ENCODE data around the gene ADAT2.
A peak's percentile ranks its signal among the peaks of the same experiment; 100 is the strongest.

The ADAT2 gene

DNA sequence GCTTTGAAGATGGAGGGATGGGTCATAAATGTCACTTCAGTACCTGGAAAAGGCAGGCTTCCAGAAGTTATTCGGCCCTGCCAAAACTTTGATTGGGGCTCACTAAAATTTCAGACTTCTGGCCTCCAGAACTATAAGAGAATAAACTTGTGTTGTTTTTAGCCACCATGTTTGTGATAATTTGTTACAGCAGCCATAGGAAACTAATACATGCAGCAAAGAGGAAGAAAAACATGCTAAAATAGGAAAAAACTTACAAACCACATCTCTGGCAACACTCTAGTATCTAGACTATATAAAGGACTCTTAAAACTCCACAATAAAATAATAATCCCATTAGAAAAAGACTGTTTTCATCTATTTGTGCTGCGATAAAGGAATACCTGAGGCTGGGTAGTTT lies 9.5 kb downstream of the ADAT2 start:
- no peak for DNase-seq

DNA sequence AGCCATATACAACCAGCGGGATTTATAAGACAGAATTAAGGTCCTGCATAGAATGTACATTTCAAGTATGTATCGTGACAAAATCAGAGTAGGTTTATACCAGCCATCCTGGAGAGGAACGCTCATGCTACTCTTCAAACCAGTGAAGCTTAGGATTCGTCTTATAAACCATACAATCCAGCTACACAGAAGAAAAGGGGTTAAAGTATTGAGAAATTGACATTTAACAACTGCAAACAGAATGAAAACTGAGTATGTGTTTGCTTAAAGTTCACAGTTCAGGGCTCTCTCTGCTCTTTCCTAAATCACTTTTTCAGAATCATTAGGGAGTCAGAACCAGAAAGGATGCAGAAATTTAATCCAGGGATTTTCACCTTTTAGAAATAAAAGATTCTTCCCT lies 17.9 kb downstream of the ADAT2 start:
- DNase-seq, result no peak

DNA sequence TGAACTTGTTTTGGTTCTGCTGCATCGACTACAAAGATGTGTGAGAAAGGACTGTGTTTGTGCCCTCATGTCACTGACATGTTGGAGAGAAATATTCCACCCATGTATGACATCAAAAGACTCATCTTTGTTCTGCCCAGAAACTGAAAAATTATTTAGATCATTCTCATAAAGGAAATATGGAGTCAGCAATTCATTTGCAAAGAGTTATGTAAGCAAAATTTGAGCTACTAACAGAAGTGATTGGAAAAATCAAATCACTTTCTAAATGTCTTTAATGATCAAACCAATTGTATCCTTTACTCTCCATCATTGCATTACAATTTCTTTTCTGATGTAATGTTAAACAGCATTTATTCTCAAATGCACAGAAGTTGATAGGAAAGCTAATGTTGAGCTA lies 19.3 kb downstream of the ADAT2 start:
- no peak for DNase-seq

DNA sequence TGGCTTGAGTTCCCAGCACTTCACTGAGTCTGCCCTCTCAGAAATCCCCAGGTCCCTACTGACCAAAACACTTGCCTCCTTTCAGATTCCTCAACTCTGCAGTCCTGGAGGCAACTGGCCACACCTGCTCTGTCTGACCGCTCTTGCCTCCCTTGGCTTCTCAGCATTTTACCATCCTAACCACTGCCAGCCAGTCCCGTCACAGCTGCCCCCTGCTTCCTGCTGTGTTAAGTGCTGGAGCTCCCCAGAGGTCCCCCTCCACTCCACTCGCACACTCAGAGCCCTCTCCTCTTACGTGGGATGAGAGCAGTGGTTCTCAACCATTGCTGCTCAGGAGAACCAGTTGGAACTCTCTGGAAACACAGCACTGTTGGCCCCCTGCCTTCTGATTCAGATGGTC lies 20.5 kb downstream of the ADAT2 start:
- DNase-seq, result no peak

DNA sequence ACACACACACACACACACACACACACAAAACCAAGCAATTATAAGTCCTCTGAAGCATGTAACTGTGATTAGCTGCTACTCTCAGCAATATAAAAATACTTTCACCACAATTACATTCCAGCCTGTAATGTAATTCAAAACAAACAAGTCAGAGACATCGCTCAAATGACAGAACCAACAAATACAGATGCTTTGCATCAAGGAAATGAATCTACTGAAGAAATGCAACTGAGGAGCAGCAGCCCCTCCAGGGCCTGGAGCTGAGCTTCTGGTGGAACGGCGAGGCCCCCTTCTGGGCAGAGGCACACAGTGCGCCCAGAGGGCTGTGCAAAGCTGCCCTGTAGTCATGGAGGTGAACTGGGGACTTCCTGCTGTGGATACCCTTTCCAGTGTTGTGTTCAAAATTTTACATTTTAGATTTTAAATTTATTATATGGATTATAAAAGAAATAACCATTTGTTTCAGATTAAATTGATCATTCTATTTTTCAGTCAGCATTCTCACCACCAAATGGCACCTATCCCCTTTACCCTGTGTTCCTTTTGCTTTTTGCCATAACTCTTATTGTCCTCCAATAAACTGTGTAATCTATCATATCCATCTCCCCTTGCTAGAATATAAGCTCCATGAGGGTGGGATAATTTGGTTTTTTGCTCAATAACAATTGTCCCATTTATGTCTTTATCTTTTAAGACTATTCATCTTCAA lies 23.2 kb downstream of the ADAT2 start:
- DNase-seq, result peak; percentile 61

DNA sequence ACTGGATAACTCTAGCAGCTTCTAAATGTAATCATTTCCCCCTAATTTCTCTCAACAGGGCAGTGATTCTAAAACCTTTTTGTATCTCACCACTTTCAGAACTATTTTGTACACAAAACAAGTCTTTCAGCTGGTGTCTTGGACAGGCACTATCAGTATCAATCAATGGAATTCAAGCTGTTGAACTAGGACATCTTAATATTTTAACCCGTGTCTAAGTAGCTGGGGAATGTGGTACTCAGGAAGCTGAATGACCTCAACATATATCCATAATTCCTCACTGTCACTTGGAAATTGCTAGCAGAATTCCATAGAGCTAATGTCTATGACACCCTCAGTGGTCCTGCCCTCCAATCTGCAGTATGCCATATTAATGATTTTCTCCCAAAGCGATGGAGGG lies 24.5 kb downstream of the ADAT2 start:
- DNase-seq, result no peak

DNA sequence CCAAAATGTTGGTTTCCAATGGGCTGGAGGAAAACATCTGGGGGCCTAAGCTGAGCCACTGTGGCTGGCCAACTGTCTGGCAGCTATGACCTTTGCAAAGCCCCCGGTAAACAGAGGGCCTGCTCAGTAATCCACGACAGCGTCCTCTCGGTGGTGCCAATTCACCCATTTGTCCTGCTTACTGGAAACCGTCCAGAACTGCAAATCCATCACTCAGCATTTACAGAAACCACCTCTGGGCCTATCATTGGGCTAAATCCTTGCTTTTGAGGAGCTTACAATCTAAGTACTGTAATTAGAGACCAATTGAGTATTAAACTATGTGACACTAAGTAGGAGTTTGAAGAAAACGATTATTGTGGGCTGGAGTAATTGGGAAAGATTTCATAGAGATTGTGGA lies 31.0 kb downstream of the ADAT2 start:
- no peak for DNase-seq

DNA sequence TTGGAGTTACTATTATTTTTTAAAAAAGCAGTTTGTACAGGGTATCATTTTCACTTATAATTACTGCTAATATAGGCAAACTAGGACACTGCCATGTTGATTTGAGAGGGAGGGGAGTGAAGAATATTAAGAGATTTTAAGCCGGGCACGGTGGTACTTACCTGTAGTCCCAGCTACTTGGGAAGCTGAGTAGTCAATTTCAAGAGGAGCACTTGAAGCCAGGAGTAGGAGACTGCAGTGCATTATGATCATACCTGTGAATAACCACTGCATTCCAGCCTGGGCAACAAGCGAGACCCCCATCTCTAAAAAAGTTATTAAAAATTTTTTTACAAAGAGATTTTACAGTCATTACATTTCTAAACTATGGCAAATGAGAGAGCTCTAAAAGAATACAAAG lies 35.7 kb downstream of the ADAT2 start:
- DNase-seq, result no peak

DNA sequence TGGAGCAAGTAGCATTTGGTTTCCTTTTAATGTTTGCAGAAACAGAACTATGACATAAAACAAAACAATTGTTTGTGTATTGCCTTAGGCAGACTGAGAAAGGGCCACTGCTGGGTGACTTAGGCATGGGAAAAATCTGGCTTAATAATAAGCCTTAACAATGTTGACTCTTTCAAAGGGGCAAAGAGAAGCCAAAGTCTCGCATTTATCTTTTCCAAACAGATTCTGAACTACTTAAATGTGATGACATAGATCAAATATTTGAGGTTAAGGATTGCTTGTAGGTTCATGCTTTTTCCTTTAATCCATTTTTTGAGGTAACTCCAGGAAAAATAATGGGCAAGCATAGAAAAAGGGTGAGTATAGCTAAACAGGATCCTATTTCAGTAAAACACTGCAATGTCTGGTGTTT lies 39.6 kb downstream of the ADAT2 start:
- no peak for DNase-seq

DNA sequence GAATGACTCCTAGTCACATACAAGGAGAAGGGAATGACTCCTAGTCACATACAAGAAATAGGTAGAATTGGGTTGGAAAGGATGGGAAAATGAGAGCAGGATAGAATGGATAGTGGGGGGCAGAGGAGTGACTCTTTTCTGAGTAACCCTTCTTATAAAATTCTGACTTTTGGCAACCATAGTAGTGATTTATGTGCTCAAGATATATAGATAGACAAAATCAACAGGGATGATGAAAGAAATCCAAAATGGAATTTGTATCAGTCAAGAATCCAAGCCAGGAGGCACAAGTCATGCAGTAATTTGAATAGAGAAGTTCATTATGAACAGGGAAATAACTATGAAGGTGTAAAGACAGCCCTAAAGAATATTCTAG lies 41.7 kb downstream of the ADAT2 start:
- no peak for DNase-seq

DNA sequence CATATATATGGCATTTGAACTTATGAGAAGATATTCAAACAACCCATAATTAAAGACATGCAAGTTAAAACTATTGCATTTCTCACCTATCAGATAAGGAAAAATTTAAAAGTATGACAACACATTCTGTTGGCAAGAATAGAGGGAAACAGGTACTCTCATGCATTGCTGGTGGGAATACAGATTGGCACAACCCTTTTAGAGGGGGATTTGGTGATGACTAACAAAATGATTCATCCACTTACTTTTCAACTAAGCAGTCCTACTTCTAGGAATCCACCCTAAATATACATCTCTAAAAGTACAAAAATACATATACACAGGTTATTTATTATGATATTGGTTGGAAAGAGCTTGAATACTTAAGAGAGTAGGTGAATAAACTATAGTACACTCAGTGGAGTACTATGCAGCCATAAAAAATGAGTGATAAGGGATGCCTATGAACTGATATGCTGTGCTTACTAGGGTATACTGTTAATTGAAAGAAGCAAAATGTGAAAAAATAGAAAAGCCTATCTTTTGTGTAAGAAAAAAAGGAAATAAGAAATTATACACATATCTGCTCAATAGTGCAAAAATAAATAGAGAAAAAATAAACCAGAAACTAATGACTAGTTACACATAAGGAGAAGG lies 42.2 kb downstream of the ADAT2 start:
- DNase-seq, result no peak

DNA sequence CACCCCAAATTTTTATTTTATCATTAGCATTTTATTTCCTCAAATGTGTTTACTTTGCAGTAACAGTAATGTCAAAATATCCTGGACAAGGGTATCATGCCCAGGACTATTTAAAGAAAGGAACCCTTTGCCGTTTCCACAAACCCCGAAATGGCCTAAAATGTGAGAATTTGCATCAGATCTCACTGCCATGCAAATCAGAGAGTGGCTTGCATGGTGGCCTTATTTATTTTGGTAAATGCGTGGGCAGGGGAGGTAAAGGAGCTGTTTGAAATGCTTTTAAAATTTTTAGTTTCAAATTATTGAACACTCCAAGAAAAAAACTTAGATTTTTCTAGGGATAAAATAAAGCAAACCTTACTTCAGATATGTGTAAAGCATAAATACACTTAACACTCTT lies 43.8 kb downstream of the ADAT2 start:
- DNase-seq, result no peak

DNA sequence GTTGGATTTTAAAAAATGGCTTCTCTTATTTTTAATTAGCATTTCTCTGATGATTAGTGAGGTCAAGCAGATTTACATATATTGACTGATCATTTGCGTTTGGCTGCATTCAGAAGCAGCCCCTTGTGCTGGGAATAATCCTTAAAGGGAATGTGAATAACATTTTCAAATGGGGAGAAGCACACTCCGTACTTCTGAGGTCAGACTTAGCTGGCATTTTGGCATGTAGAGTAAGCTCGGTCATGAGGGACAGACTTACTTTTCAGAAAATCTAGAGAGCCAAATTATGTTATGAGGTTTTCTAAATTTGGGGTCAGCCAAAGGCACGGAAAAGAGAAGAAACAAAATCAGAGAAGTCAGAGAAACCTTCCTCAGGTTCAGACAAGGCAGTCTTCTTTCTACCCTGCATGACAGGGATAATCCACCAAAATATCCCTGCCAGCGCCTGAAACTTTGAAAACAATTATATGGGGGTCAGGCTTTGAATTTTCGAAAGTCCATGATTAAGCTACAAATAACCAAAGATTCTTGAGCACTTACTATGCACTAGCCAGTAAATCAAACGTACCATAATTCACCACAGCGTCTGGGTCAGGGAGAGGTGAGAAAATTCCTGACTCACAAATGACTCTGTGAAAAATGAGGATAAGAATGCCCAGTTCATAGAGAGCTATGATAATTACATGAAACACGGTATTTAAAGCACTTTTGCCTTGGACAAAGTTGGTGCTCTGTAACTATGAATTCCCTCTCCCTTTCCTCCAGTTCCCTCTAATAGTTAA lies 44.9 kb downstream of the ADAT2 start:
- no peak for DNase-seq

DNA sequence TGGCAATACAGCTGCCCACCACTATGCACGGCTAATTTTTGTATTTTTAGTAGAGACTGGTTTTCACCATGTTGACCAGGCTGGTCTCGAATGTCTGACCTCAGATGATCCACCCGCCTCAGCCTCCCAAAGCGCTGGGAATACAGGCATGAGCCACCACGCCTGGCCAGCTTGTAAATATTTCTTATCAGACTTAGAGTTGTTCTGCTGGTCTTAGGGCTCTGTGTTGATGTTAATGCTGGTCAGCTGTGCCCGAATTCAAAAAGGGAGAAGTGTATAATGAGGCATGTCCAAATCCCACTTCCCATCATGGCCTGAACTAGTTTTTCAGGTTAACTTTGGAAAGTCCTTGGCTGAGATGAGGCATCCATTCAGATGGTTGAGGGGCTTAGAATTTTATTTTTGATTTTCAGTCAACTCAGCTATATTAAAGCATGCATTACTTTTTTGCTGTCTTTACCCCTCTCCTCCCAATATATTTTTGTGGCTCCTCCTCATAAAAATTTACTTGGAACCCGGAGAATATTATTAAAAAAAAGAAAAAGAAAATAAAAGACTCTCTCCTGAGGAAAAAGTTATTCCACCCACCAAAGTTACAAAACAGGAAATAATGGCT lies 47.7 kb downstream of the ADAT2 start:
- DNase-seq, result no peak

DNA sequence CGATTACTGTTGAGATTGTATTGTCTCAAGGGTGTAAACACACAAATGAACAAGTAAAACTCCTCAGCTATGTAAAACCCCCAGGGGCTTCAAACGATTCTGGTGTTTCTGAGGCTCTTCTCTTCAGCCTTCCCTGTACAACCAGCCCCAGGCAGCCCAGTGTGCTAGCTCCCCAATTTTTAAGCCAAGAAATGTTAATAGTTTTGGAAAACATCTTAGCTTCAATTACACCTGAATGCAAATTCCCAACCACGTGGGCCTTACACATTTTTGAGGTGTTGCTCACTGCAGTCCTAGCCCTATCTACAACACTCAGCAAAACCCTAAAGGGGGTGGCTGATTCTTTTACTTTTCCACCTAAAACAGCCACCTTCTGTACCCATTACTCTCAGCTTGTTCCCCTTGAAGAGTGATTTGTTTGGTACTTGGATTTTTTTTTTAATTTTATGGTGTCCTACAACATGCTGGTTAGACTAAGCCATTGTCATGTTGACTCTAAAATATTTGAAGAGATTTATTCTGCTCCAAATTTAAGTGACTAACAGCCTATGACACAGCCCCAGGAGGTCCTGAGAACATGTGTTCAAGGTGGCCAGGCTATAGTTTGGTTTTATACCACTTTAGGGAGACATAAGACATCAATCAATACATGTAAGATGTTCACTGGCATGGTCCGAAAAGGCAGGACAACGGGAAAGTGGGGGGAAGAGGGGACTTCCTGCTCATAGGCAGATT lies 48.7 kb downstream of the ADAT2 start:
- DNase-seq, result no peak

DNA sequence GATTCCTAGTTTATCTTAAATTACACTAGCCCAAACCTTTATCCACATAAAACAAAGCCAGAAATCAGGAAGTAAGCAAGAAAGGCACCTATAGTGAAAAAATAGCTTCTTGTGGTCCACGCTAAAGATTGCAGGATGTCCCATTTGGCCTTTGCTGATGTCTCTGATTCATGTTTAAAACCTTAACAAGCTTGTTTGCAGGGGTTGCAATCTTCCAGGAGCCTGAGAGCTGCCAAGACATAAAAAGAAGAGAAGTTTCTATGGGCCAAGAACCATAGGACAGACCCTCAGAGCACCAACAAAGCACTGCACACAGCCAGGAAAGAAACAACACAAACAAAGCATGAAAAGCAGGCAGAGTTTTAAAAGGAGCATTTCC lies 49.4 kb downstream of the ADAT2 start:
- DNase-seq, result no peak

DNA sequence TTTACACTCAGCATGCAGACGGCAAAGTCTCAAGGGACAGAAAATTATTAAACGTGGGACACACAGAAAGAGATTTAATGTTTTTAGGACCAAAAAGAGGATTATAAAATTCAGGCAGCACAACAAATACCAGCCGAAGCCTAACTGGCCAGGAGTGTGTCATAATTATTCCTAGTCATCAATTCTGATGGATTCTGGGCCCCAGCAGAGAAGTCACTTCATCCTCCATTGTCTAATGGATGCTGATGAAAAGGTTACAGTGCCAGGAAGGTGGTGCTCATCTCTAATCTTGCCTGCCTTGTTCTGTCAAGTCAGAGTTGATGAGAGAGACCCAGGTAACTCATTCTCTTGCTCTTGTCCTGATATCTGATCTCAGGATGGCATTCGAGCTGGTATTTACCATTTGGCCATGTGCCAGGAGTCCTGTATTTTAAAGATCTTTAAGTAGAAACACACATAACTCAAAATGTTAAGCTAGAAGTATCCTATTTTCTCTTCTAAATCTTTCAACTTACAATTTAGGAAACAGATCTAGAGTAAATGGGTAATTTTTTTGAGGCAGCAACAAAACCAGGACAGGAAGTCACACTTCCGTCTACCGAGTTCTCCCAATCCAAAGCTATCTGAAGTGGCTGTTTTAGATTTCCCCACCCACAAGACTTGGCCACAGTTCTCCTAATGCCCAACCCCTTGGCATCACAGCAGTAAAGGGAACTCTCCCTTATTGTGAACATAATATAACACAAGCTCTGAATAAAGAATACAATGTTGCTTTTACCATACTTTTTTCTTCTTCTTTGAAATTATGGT lies 50.0 kb downstream of the ADAT2 start:
- no peak for DNase-seq

DNA sequence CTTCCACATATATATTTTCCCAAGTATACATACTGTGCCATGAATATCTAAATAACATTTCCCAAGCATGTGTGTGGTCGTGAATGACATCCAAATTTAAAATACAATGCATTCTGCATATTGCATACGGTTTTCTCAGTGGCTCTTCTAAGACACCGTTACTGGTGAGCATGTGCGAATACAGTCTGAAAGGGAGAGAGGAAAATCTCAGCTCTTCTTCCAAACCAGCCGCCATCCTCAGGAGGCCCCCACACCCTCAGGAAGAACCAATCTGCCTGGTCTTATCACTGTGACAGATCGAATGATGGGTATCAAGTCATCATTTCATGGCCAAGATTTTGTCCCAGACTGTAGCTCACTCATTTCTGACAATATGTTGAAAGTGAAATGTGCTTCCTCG lies 50.7 kb downstream of the ADAT2 start:
- no peak for DNase-seq

DNA sequence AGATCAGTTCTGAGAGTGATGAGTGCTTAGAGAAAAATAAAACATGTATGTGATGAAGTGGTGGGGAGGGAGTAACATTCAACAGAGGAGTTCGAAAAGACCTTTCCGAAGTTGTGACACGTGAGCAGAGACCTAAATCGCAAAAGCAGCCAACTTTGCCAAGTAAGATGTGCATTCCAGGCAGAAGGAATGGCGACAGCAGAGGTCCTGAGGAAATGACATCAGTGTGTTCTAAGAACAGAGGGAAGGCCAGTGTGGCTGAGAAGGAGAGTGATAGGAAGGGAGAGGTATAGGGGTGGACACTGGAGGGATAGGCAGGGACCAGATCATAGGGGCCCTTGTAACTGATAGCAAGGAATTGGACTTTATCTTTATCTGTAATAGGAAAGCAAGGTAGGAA lies 51.3 kb downstream of the ADAT2 start:
- no peak for DNase-seq

DNA sequence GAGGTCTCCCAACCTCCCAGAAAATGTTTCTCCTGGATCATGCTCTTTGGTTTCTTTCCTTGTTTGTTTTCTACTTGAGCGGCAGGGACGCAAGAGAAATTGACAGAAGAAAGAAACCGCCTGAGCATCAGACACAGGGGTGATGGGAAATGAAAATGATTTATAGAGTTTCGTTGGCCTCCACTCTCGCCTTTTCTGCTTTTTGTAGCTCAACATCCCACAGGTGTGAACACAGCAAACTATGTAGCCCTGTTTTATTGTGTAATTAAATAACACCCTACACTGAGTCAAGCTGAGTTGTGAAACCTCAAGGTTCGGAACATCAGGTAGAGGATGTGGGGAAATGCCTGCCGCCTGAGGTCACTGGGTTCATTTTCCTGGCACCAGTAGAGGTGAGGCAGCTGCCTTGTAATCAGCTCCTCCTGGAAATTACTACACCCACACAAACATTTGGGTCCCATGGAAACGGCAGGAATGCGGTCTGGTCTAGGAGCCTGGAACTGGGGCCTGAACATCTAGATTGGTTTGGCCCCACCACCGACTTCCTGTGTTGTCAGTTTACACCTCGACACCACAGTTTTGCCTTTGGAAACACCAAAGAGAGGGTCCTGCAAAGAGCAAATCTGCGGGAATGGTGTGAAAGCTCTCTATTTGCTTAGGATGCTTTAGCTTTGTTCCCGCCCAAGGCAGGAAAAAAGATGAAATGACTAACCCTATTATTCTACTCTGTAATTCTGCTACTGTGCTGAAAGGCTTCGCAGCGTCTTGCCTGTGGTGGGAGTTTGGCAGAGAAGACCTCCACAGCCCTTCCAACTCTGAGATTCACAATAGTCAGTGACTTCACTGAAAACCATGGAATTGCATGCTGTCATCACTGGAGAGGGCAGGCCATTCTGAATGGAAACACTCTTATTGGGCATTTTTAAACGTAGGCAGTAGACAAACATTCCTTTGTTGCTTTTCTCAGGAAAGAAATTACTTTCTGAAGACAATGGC lies 53.0 kb downstream of the ADAT2 start:
- DNase-seq, result peak; percentile 18

Data from T-helper 9 cell (primary cell).